Spinal cord (tissue), 10 donors: ENCODE measurements around the gene C10orf95. TPM values are rescaled to one million over a fixed set of nuclear protein-coding genes. Genes with fewer than 3 reads are reported as not detected.

Experiments used
- DNase-seq, 6 donors: peaks; one replicate each; pipeline versions ENCODE4 v3.0.0 to v3.0.0-alpha.2; 2013 to 2015; ENCODE audit warnings: low spot score in 6 of 6, low read depth in 4 of 6
- H3K27ac ChIP-seq: one replicate; pipeline ENCODE4 v1.5.1; 2013; ENCODE audit warnings: low read depth, low read length, control low read depth
- H3K27me3 ChIP-seq: one replicate; pipeline ENCODE4 v1.6.1; 2013; ENCODE audit warnings: low read length; ENCODE audit not compliant: control insufficient read depth, insufficient read depth
- H3K36me3 ChIP-seq: one replicate; pipeline ENCODE4 v1.6.1; 2013; ENCODE audit warnings: low read length; ENCODE audit not compliant: control insufficient read depth, insufficient read depth
- H3K4me1 ChIP-seq: one replicate; pipeline ENCODE4 v1.6.1; 2013; ENCODE audit warnings: low read length; ENCODE audit not compliant: control insufficient read depth, insufficient read depth
- H3K4me3 ChIP-seq: one replicate; pipeline ENCODE4 v1.5.1; 2013; ENCODE audit warnings: low read depth, low read length, control low read depth
- H3K9me3 ChIP-seq: one replicate; pipeline ENCODE4 v1.6.1; 2013; ENCODE audit warnings: low read length; ENCODE audit not compliant: control insufficient read depth, insufficient read depth
- WGBS: methylation state at CpG from one replicate; pipeline ENCODE4 v1.1.5; 2013; ENCODE audit warnings: missing lambda C conversion rate; ENCODE audit not compliant: insufficient coverage; 5-methylcytosine and 5-hydroxymethylcytosine counted together
- polyA plus RNA-seq, 2 donors: library from polyadenylated mRNA; unstranded; fragments of 120-200 nt; gene quantifications; one replicate each; pipeline ENCODE4 v1.2.1, GENCODE V29; 2013; ENCODE audit not compliant: insufficient read length in 2 of 2
- total RNA-seq, 2 donors: library from RNA; depleted of rRNA in 1 of 2; stranded (reverse); fragments of 120-200 nt in 1 of 2; fragments of >200 nt in 1 of 2; gene quantifications; one replicate each; pipeline versions ENCODE4 v1.2.3 to v1.2.4, GENCODE V29; 2013 to 2014
- donor health status: healthy.

C10orf95 gene
- total and polyA plus RNA-seq, 4 donors: 0.28 to 1.7 (median 0.95) TPM; not detected in 1

DNA sequence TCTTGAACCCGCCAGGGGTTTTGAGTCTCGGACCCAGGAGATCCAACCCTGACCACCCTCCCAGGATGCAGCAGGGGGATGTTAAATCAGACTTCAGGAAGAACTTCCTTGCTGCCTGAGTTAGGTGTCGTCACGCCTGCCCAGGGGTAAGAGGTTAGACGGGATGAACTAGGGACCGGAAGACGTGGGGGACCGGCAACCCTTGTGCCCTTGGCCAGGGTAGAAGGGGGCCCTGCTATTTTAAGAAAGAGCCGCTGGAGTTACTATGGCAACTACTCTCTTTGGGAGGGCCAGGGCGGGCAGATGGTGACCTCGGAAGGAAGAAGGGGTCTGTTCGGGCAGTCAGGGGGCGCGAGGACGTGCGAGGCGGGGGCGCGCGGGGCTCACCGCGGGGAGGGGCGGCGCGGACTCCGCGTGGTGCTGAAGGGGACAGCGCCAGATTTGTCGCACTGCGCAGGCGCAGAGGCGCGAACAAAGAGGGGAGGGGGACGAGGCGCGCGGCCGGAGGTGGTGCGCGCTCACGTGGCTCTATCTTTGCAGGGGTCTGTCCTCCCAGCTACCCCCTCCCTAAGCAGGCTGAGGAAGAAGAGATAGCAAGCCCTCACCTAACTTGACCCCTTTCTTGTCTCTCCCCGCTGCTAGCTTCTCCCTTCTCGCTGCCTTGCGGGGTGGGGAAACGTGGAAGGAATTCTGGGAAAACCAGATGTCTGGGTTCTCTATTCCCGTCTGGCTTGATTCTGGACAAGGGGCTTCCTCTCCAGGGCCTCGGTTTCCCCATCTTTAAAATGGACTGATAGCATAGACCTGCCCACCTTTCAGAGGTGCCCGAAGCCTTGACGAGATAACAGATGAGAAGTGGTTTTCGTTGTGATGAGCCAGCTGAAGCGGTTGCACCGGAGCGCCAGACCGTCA is 31.8 kb downstream of the C10orf95 start:
- DNase-seq: peak in 3 of 6 donors; percentile 81 to 97 (median 95)

DNA sequence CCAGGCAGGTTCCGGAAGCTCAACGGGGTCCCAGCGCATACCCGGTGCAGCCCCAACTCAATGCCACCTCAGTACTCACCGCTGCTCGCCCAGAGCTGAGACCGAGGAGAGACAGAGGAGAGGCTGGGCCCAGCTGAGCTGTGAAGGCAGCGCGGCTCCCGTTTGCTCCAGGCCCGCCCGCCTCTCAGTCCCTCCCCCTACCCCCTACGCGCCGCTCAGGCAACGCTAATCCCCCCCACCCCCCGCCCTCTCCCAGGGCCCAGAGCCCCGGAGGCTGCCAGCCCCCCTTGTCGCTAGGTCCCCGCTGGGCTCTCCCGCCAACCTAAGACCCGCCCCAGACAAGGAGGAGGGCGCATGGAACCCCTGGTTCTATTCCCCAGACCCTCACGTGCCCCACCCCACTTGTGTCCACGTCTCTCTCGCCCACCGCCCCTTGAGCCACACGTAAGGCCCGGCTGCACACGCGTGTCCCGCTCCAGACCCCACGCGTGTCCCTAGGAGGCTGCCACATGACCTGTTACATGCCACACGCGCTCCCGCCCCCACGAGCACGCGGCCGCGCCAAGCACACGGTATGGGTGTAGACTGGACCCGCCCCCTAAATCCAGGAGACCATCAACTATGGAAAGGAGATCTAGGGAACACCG is 32.6 kb downstream of the C10orf95 start, which contains the start of gene PSD:
TSS of gene PSD (minus strand) at position 164 of the 647 bp plus-strand sequence. CDS start 1,747 bp downstream, outside the sequence.
- no peaks in the 10 kb centered on the region for H3K9me3 ChIP-seq
- peaks cover 3% of the 10 kb centered on the region for H3K27me3 ChIP-seq
- WGBS: 1% methylated on average over 34 of the region's 45 CpGs

More for the DNA sequence above, 31.8 kb downstream of the C10orf95 start:
- Histone ChIP-seq H3K4me1 (peaks cover 69% of the 10 kb centered on the region), H3K36me3 (peaks cover 39% of the 10 kb centered on the region), H3K27ac (peak overlapping the region; percentile 96), H3K4me3 (peak overlapping the region; percentile 95), H3K9me3 (no peaks in the 10 kb centered on the region), H3K27me3 (peaks cover 3% of the 10 kb centered on the region)
- under 1% methylated on average over 42 of the region's 54 CpGs for WGBS

DNA sequence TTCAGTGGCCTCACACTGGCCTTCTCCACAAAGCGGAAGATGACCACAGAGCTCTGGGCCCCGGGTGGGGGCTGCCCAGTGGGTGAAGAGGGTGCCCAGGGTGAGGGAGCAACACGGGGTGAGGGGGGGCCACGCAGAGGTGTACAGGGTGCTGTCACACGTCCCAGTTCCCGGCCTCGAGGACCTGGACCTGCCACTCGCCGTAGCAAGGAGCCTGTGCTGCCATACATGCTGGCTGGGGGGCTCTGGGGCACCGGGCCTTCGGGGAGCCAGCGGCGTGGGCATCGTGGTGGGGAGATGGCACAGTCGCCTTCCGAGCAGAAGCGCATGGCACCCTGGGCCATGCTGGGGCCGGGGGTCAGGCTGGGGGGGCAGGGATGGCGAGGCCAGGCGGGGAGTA is 34.6 kb downstream of the C10orf95 start:
- no peak overlapping the region for H3K4me3 ChIP-seq
- peaks cover 69% of the 10 kb centered on the region for H3K4me1 ChIP-seq
- H3K36me3 ChIP-seq: peaks cover 40% of the 10 kb centered on the region
- no peaks in the 10 kb centered on the region for H3K9me3 ChIP-seq
- no peak for DNase-seq
- H3K27me3 ChIP-seq: peaks cover 3% of the 10 kb centered on the region
- H3K27ac ChIP-seq: no peak overlapping the region
- 89% methylated on average over 20 of the region's 20 CpGs for WGBS

More for the DNA sequence above, 32.6 kb downstream of the C10orf95 start, which contains the start of gene PSD:
- Histone ChIP-seq H3K4me3 (peak within 1 kb of the TSS; percentile 95), H3K27ac (peak within 1 kb of the TSS; percentile 96), H3K4me1 (peaks cover 69% of the 10 kb centered on the region), H3K36me3 (peaks cover 37% of the 10 kb centered on the region)
- peak in 2 of 6 donors; percentile 78 to 87 for DNase-seq

- H3K36me3 ChIP-seq: peaks cover 40% of the 10 kb centered on the region
- H3K9me3 ChIP-seq: no peaks in the 10 kb centered on the region
- DNase-seq: no peak
- peaks cover 70% of the 10 kb centered on the region for H3K4me1 ChIP-seq
- no peak overlapping the region for H3K4me3 ChIP-seq
- WGBS: 78% methylated on average over 7 of the region's 9 CpGs
- H3K27ac ChIP-seq: no peak overlapping the region
- peaks cover 3% of the 10 kb centered on the region for H3K27me3 ChIP-seq
Measured at GRCh38 chr10:102416283-102416682, 35.1 kb downstream of the C10orf95 start.

- Histone ChIP-seq H3K4me1 (peaks cover 74% of the 10 kb centered on the region), H3K27ac (no peak overlapping the region), H3K27me3 (peaks cover 11% of the 10 kb centered on the region), H3K36me3 (peaks cover 40% of the 10 kb centered on the region), H3K4me3 (no peak overlapping the region), H3K9me3 (no peaks in the 10 kb centered on the region)
- no peak for DNase-seq
- whole genome bisulfite sequencing: 52% methylated on average over 15 of the region's 20 CpGs
Measured at GRCh38 chr10:102414749-102415148, 36.6 kb downstream of the C10orf95 start.

DNA sequence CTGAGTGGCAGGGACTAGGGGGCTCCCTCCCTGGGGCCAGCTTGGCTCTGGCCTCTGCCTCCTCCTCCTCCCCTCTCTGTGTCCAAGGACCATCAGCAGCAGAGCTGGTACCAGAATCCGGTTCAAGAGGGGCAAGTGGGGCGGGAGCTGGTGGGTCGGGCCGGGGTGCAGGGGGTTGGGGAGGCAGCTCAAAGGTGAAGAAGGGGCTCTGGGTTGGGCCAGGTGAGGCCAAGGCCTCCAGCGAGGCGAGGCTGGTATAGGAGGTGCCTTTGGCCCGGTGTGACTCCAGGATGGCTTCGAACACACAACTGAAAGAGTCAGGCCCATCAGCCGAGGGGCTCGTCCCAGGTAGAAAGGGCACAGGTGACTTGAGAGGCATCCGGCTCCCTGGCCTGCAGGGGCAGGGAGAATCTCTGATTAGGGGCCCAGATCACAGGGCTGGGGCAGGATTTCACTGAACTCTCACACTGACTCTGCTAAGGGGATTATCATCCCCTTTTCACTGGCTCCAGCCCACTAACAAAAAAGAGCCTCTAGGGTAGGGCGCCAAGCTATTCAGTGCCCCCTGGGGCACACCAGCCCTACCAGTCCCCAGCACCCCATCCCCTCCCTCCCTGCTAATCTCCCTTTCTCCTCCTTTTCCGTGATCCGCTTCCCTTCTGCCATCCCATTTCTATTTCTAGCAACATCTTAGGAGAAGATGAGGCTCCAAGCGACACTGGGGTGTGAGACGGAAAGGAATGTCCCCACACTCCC is 37.4 kb downstream of the C10orf95 start:
- Histone ChIP-seq H3K36me3 (peaks cover 40% of the 10 kb centered on the region), H3K27me3 (peaks cover 10% of the 10 kb centered on the region), H3K4me1 (peaks cover 73% of the 10 kb centered on the region), H3K27ac (no peak overlapping the region), H3K9me3 (no peaks in the 10 kb centered on the region), H3K4me3 (no peak overlapping the region)
- WGBS: 75% methylated on average over 16 of the region's 16 CpGs
- no peak for DNase-seq

- peaks cover 70% of the 10 kb centered on the region for H3K4me1 ChIP-seq
- H3K27ac ChIP-seq: peak overlapping the region; percentile 42
- peaks cover 40% of the 10 kb centered on the region for H3K36me3 ChIP-seq
- 2% methylated on average over 3 of the region's 5 CpGs for WGBS
- H3K27me3 ChIP-seq: peaks cover 7% of the 10 kb centered on the region
- DNase-seq: peak in 2 of 6 donors; percentile 70 to 89
- no peaks in the 10 kb centered on the region for H3K9me3 ChIP-seq
- no peak overlapping the region for H3K4me3 ChIP-seq
Measured at GRCh38 chr10:102413053-102413705, 38.2 kb downstream of the C10orf95 start.

DNA sequence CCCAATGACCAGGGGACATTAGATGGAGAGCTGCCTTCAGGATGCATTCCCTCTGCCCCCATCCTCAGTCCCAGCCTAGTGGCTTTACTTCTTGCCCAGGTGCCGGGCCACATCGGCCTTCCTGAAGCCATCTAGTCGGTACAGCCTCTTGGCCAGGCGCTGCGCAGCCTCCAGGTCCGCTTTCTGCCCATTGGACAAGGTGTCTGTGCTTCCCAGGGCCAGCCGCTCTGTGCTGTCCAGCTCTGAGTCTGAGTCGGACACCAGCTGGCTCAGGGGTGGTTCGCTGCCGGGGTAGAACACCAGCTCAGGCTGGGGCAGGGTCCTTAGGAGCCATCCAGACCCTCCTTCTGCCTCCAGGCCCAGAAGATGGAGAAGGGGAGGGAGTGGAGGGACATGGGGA is 39.0 kb downstream of the C10orf95 start:
- DNase-seq: no peak
- H3K27me3 ChIP-seq: peaks cover 7% of the 10 kb centered on the region
- H3K4me1 ChIP-seq: peaks cover 73% of the 10 kb centered on the region
- 91% methylated on average over 8 of the region's 10 CpGs for WGBS
- H3K4me3 ChIP-seq: no peak overlapping the region
- H3K36me3 ChIP-seq: peaks cover 40% of the 10 kb centered on the region
- peak overlapping the region; percentile 42 for H3K27ac ChIP-seq
- H3K9me3 ChIP-seq: no peaks in the 10 kb centered on the region
